Activated naive CD4-positive, alpha-beta T cell (primary cell): ENCODE results near the gene IL24.
"Not testable (repeated sequence)": the region's sequence is repeated elsewhere in the genome, so short reads cannot be mapped to it uniquely, and the experiment has no call there.

Source experiments
- DNase-seq, 4 experiments: peaks; one replicate each; lab custom pipeline; 2025; lab: John Stamatoyannopoulos, UW

Gene IL24

DNA sequence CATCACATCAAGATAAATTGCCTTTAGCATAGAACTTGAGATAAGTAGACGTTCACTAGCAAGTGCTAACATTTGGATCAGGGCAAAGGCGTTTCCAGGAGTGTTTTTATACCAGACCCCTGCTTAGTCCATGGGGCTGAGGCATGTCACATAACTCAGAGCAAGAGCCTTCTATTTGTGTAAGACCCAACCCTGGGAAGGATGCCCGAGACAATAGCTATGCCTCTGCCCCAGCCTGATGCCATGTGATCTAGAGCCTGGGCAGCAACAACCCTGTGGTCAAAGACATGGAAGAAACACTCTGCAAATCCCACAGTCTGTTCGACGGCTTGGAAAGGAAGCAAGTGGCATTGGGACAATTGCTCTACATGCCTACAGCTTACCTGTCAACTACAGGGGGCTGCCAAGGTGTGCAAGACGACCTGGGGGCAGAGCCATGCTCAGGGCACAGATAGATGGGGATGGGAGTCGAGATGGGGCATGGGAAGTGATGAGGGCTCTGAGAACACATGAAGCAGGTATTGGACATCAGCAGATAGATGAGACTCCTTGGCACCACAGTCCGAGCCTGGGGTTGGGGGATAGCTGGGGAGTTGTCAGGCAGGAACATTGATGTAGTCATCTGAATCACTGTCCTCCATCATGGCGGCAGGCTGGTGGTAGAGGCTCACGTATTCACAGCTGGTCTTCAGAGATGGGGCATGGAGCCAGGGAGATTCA, 7.3 kb downstream of the IL24 start:
- no peak for DNase-seq

- DNase-seq: no peak
Measured at GRCh38 chr1:206905295-206906164, 8.3 kb downstream of the IL24 start.

GRCh38 chr1:206907304-206907991, 10.2 kb downstream of the IL24 start:
- DNase-seq: no peak

DNA sequence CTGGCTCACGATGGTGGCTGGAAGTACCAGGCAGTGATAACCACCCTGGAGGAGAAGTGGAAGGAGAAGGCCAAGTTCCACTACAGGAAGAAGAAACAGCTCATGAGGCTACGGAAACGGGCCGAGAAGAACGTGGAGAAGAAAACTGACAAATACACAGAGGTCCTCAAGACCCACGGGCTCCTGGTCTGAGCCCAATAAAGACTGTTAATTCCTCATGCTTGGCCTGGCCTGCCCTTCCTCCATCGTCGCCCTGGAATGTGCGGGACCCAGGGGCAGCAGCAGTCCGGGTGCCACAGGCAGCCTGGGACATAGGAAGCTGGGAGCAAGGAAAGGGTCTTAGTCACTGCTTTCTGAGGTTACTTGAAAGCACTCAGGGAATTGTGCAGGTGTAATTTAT, 10.8 kb downstream of the IL24 start:
- no peak for DNase-seq

- peak in 3 of 4 experiments; percentile 19 to 57 (median 37) for DNase-seq
Measured at GRCh38 chr1:206909161-206909882, 12.1 kb downstream of the IL24 start.

GRCh38 chr1:206909883-206910318, 12.7 kb downstream of the IL24 start:
- DNase-seq: no peak

- no peak for DNase-seq
Measured at GRCh38 chr1:206911064-206911663, 13.9 kb downstream of the IL24 start.

GRCh38 chr1:206912445-206913095, 15.3 kb downstream of the IL24 start:
- peak in 1 of 4 experiments; percentile 26 for DNase-seq

- no peak for DNase-seq
Measured at GRCh38 chr1:206913766-206914537, 16.7 kb downstream of the IL24 start.

DNA sequence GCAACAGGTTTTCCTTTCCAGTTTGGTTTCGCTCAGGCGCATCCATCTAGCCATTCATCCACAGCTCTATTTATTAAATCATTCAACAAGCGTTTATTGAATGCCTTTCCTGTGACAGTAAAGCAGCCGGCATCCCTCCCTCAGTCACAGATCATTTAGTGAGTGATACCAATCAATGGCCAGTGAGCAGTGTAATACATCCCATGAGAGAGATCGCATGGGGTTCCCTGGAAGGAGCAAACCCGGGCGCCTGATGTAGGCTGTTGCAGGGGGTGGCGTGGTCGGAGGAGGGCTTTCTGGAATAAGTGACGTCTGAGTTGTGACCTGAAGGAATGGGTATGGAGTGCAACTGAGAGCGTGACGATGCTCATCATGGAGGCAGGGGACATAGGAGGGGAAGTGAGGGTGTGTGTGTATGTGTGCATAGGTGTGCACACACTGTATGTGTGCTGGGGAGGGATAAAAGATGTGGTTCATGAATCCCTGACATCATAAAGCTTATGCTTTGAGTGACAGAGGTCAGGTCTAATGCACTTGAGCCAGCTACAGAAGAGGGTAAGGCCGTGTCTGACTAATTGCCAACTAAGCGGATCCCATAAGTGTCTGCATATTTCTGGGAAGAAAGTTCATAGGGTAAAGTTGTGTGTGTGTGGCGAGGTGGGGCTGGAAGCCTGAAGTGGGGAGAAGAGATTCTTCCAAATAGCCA, 17.9 kb downstream of the IL24 start:
- DNase-seq: no peak

- no peak for DNase-seq
Measured at GRCh38 chr1:206916000-206916709, 18.9 kb downstream of the IL24 start.

- no peak for DNase-seq
Measured at GRCh38 chr1:206918076-206918475, 20.8 kb downstream of the IL24 start.

DNA sequence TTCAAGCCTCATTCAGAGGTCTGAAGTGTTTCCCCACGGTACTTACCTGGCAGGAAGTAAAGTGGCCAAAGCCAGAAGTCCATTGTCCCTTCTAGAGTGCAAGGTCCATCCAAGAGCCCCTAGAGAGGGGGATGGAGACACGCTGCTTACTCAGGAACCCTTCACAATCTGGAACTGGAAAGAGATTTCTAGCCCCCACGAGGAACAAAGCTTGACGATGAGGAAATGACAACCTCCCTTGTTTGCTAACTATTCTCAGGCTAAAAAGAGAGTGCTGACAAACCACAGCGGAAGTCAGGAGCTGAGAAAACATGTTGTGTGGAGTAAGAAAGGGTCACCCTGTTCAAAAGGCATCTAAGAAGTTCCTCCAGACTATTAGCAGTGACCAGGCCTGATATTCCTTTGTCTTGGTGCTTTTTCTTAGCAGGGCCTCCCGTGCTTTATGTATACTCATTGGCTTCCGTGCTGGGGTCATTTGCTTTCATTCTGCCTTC, 24.6 kb downstream of the IL24 start, which contains the start of gene FCMR:
Gene FCMR (minus strand): TSS at position 170 of the 494 bp plus-strand sequence. CDS start 87 bp downstream, at position 83.
- DNase-seq: no peak

DNA sequence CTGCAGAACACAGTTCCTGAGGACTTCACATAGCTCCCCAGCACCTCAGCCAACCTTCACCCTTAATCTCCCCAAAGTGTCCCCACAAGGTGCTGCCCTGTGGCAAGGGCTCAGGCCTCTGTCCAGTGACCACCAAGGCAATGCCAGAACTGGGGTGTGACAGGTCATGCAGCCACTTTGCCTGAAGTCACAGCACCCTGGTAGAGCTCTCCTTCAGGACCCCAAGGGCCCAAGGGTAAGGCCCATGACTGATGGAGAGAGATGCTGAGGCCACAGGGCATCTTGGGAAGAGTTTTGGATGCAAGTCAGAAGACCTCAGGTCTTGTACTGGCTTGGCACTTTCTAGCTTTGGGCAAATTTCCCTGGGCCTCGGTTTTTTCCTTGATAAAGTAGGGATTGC, 25.3 kb downstream of the IL24 start:
- DNase-seq: no peak

DNA sequence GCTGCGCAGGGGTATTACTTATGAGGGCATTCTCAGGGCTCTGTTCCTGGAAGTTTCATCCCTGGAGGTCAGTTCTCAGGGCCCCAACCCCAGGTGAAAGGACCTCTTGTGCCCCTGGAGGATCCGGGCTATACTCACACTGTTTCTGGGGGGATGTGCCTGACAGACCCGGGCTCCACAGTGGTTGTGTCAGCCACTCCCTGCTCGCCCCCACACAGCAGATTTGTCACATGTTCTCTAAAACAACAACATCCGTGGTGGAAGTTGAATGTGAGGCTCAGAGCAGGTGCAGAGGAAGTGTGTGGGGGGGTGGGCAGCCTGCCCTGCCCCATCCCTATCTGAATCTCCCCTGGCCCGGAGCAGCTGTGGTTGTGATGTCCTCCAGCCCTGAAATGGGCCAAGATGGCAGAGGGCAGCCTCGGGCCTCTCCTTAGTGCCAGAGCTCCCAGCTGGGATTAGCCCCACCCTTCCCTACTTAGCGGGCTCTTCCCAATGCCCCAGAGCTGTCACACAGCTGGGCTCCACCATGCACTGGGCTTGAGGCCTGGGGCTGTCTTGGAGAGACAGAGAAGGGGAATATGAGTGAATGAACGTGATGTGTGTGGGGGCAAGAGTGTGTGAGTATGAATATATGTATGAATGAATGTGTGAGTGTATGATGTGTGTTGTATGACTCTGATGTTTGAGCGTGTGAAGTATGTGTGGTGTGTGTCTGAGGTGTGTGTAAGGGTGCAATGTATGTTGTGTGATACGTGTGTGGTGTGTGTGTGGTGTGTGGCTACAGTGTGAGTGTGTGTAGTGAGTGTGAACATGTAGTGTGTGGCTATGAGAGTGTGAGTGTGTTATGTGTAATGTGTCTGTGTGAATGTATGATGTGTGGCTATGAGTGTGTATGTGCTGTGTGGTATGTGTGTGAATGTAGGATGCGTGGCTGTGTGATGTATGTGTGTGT, 26.0 kb downstream of the IL24 start:
- DNase-seq: peak; percentile 11 to 74 (median 46)

DNA sequence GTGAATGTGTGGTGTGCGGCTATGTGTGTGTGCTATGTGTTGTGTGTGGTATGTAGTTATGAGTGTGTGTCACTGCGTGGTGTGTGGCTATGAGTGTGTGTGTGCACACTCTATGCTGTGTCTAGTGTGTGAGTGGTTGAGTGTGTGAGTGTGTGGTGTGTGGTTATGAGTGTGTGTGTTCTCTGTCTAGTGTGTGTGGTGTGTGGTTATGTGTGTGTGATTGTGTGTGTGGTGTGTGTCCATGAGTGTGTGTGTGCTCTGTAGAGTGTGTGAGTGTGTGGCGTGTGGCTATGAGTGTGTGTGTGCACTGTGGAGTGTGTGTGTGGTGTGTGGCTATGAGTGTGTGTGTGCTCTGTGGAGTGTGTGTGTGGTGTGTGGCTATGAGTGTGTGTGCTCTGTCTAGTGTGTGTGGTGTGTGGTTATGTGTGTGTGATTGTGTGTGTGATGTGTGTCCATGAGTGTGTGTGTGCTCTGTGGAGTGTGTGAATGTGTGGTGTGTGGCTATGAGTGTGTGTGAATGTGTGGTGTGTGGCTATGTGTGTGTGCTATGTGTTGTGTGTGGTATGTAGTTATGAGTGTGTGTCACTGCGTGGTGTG, 26.8 kb downstream of the IL24 start:
- DNase-seq: not testable (repeated sequence)

DNA sequence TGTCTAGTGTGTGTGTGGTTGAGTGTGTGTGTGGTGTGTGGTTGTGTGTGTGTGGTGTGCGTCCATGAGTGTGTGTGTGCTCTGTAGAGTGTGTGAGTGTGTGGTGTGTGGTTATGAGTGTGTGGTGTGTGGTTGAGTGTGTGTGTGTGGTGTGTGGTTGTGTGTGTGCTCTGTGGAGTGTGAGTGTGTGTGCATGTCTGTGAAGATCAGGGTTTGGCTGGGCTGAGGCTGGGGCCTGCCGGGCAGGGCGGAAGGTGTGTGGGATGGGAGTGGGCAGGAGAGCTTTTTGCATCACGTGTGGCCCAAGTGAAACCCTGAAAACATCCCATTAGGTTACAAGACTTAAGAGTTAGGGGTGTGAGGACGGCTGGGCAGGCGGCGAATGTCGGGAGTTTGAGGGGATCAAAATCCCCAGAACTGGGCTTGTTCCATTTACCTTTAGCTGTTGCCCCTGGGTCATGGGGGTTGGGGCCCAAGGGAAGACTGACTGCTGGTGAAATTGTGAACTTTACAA, 27.4 kb downstream of the IL24 start:
- no peak for DNase-seq
